D341Med (cell line): ENCODE data around the gene HERC3.

ENCODE experiments used
- DNase-seq: peaks from one replicate; pipeline ENCODE4 v3.0.0; 2012; ENCODE audit warnings: low spot score

HERC3 gene

DNA sequence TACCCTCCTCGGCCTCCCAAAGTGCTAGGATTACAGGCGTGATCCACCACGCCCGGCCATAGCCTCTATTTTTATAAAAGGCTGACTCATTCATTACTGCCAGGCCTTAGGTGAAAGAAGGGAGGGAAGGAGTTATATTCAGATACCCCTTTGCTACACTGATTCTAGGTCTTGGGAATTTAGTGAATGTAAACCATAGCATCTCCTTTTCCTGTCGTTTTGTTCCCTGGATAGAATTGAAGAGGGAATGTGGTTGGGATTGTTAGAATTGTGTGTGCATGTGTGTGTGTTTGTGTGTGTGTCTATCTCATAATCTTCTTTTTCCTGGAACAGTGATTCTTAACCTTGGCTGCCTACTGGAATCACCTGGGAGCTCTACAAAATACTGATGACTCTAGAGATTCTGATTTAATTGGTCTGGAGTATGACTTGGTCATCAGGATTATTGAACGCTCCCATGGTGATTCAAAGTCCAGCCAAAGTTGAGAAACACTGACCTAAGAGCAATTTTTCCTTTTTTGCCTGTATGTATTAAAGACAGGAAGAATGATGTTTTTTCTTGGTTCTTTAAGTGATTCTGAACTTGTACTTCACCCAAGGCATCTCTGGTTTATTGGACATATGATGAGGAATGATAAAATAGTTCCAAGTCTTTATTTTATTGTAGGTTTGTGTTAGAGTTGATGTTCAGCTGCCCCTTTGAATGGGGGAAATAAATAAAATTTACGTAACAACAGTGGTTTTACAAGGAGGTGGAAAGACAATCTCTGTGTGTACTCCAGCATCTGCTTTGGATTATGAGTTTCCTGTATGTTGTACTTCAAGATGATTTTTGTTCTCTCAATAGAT lies 68.4 kb downstream of the HERC3 start:
- no peak for DNase-seq

DNA sequence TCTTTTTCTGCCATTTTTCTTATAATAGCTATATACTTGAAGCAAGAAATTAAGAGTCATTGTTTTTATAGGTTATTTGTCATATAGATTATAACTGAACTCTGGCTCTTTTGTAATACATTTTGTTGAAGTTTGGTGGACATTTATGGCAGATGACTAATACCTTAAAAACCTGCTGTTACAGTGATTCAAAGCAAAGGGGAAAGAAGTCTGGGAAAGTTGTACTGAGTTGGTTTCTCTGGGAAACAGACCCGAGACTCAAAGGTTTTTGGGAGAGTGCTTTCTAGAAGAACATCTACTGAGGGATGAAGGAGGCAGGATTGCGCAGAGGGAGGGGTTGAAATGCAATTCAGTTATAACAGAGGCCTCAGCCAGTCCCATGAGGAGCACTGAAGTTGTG lies 69.5 kb downstream of the HERC3 start:
- DNase-seq: no peak

DNA sequence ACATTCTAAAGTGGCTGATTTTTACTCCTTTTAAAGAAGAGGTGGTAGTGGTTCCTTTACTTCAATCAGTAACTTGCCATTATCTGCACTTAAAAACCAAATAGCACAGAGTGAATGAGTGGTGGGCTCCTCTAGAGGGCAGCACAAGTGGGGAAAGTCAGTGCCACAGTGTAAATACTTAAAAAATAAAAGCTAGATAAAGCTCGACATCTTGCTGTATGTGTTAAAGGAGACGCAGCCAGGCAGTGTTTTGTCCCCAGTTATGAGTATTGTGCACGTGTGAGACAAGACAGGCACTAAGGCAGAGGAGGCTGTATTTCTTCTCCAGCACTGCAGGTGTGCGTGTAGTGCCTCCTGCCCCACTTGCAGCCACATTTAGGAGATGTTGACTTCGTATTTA lies 80.7 kb downstream of the HERC3 start:
- peak; percentile 55 for DNase-seq

DNA sequence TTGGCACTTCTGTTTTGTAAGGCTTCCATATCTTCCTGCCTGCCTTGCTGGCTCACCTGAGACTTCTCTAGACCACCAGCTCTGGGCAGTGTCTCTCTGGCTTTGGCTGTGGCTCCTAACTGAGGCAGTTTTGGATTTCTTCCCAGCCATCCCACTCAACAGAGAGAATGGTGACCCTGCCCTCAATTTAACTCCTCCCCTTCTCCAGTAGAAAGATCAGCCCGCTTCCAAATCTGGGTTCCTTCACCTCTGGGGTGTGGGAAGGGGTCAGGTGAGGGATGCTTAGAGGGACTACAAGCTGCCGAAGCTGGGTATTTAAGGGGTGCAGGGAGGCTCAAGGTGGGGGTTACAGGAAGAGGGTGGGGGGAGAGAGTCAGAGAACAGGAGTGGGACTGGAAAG lies 81.6 kb downstream of the HERC3 start:
- peak; percentile 22 for DNase-seq

DNA sequence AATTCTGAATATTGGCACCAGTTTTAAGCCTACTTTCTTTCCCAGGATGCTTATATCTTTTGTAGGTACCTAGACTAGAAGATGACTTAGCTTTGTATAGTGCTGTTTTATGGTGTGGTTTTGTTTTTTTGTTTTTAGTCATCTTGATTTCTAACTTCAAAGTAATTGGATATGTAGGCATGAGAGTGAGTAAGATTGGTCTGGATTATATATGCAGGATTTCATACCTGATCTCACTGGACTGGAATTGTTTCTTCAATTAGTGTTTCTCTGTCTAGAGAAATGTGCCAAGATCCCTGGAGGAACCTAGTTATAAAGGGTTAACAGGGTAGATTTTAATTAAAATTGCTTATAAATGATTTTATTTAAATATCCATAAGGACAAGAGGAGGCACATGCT lies 82.3 kb downstream of the HERC3 start:
- no peak for DNase-seq

DNA sequence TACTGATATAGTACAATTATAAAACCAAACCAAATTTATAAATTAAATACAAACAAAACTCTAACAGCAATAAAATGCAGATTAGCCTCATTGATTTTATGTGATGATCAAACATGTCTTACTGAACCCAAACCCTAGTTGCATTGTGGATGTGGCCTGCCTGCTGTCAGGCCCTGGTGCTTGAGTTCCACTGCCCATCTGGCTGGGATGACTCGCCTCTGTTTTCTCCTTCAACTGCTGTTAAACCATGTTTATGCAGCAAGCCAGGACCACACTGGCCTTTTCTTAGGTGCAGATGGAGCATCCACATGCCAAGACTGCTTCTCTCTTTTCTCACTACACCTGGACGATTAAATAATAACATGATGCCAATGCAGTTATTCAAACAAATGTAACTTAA lies 82.7 kb downstream of the HERC3 start:
- peak; percentile 44 for DNase-seq

DNA sequence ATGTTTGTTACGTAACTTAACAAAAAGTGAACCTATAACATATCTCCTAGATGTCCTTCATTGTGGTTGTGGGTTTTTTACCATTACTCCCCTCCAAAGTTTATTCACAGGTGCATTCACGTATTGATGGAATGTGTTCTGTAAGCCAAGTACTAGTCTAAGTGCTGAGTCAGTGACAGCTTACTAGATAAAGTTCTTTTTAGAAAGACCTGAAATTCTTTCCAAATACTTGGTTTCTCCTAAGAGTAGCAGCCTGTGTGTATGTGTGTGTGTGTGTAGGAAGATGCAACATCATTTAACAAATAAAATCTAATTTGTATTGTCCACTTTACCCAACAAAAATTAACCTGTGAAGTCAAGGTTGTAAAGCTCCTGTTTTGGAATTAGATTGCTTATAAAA lies 83.3 kb downstream of the HERC3 start:
- no peak for DNase-seq

DNA sequence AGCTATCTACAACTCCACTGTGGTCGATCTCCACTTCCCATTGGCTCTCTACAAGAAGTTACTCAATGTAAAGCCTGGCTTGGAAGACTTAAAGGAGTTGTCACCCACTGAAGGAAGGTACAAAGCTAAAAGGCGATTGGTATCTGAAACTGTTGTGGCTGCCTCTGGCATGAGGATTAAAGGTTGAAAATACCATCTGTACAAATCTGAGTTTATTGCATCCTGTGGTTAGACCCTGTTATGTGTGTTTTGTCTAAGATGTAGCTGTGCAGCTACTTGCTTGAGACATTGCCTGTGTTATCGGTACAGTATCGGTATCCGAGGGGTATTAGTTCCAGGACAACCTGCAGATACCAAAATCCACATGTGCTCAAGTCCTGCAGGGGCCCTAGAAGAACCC lies 88.9 kb downstream of the HERC3 start:
- DNase-seq: no peak

DNA sequence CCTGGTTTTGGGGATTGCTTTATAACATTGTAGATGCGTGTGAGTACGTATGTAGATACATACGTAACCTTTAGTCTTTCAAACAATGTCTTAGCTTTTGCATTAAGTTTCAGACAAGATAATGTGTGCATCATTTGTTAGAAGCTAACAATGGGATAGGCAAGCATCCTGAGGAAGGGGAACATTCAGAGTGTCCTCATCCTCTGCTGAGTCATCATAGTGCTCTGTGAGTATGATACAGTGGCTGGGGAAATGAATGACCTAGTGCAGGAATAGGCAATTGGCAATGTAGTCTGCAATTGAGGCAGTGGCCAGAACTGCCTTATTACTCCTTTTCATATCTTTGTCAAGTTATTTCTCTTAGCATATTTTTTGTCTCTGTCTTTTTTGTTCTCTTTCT lies 98.1 kb downstream of the HERC3 start:
- DNase-seq: no peak

DNA sequence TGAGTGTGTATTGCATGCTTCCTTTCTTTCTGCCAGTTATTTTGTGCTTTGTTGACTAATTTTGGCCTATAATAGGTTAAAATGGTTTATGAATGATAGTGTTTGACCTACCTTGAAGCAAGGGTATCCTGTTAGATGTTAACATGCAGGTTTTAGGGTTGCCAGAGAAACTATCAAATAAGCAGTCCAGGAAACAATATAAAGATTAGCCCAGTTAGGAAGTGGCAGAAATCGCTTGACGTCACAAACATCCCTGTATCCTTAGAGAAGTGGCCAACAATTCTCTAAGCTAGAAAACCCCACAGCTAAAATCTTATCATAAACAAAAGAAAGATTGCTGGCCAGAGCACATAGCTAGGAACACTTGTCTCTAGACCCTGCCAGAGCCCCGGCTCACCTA lies 101.5 kb downstream of the HERC3 start:
- no peak for DNase-seq

DNA sequence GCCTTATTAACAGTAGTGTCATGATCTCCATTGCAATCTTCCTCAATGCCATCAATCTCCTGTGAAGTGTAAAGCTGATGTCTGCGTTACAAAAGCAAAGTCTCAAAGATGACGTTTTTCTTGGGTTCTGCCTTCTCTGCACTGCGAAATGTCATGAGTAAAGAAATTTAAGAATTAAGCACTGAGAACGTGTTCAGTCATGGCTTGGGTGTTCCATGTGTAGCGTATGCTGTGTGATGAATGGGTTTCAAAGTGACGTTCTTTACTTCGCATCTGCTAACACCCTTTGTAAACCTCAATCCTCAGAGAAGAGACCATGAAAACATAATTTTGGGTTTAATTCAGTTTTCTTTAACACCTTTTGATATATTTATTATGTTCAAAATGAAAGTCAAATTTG lies 104.3 kb downstream of the HERC3 start:
- no peak for DNase-seq

DNA sequence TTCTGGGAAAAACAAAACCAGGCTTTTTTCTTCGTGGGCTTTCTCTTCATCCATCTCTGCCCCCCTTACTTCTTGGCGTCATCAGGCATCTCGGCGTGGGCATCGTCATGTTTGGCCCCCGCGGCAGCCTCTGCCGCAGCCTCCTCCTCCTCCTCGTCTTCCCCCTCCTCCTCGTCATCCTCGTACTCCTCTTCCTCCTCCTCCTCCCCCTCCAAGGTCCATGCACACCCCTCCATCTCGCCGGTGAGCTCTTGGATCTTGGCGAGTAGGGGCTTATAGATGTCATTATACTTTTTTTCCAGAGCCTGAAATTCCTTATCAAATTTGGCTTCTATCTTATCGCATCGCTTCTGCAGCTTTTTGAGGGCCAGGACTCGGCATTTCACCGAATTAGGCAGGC lies 104.9 kb downstream of the HERC3 start:
- no peak for DNase-seq

DNA sequence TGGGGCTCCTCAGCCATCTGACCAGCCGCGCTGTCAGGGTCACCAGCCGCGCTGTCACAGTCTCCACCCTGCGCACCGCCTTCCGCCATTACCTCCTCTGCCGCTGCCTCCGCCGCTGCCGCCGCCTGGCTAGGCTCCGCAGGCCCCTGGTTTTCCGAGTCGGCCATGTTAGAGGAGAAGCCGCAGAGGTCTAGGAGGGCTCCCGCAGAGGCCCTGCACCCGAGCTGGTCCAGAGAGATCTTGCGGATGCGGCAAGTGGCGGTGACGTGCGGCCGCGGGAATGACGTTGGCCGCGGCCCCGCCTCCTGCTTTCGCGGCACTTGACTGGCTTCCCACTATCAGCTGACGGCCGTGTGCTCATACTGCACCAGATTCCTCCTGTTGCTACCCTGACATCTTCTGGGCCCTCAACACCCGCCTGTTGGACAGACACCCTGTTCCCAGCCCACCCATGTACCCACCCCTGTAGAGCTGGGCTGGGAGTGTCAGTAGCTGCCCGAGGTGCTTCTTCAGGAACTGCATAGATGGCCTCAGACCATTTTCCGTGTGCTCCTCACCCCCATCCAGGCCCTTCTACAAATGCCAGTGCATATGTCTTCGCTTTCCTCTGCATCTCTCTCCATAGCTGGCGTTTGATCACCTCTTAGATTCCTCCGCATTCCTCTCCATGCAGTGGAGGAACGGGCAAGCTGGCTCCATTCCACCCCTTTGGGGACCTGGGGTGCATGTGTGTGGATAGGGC lies 105.5 kb downstream of the HERC3 start, which contains the start of gene NAP1L5:
NAP1L5 (minus strand) TSS at position 242 of the 742 bp plus-strand sequence; CDS start at position 167, 75 bp downstream.
- DNase-seq: no peak

DNA sequence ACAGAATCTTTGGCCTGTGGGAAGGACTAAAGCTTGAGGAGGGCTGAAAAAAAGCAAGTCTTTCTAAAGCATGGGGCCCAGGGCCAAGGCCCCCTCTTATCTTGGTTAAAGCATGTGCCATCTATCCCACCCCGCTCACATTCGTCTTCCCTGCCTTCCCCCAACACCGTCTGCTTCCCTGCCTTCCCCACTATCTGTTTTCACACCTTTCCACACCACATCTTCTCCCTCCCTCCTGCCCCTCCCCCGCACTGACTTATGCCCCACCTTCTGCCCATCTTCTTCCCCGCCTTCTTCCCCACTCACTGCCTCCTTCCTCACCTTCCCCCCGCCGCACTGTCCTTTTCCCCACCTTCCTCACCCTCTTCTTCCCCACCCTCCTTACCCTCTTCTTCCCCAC lies 106.2 kb downstream of the HERC3 start:
- no peak for DNase-seq

DNA sequence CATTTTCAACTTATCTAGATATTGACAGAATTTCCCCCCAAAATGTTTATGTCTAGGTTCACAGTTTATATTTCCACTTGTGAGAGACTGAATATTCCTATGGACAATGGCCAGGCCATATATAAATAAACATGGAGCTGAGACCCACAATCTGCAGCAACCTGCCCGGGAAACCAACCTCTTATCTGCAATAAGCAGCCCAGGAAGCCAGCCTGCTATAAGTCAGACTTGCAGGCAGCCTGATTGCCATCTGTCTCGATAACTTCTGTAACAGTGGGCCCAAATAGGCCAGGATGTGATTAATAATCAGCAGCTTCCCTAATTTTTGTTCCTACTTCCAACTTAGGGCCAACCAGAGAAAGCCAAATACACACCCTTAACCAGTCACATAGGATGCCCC lies 110.5 kb downstream of the HERC3 start:
- no peak for DNase-seq

DNA sequence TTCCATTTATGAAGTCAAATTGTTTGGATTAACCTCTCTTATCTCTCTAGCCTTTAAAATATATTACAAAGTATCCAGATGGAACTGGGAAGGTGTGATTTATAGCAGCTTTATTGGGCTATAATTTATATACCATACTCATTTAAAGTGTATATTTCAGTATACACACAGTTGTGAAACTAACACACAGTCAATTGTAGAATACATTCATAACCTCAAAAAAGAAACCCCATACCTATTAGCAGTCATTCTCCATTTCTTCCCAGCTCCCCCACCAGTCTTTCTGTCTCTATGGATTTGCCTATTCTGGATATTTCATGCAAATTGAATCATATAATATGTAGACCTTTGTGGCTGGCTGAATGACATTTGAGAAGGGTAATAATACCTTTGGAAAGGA lies 112.9 kb downstream of the HERC3 start:
- DNase-seq: no peak

DNA sequence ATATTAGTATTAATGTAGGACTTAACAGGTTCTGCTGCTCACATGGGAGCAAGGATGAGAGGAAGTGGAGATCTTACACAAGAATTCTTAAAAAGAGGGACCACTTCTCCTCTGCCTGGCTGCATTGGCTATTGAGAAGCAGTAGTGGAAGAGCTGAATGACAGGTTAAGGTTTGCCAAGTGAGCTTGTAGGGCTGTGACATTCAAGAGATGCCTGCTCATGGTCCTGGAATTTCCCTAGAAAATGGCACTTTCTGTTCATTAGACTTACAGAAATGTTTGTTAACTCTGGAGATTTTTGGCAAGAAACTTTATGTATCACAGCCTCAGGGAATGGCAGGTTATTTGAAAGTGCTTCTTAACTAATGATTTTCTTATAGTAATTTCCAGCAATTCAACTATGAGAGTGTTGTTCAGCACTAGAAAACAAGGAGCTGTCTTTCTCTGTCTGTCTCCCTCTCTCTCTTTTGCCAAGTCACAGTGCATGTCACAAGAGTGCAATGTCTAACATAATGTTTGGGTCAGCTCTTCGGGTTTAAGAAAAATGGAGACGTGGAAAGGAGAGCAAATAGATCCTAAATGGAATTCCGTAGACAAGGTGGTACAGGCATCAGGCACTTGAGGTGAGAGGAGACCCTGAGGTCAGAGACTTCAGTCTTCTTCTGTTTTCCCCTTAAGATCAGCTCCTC lies 113.7 kb downstream of the HERC3 start:
- DNase-seq: no peak

DNA sequence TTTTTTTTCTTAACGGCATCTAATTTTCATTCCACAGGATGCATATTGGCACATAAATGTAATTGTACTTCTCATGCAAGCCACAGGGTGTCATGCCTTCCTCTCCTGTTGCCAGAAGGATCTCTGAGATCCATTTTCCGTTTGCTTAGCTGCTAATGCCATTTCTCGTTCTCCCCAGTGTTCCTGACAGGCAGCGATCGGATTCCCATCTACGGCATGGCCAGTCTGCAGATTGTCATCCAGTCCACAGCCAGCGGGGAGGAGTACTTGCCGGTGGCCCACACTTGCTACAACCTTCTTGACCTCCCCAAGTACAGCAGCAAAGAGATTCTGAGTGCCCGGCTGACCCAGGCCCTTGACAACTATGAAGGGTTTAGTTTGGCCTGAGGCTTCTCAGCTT lies 114.3 kb downstream of the HERC3 start:
- DNase-seq: peak; percentile 68

DNA sequence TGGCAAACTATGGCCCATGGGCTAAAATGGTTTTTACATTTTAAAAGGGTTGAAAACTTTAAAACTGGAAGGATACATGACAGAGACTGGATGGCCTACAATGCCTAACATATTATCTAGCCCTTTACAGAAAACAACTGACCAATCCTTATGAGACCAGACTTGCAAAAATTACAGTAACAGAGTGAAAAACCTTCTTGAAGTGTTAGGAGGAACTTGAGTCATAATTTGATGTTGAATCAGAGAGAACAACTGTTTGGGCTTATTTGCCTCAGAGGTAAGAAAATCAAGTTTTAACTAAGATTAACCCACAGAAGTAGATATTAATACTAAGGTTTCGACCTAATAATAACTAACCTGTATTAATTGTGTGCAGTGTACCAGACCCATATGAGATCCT lies 117.7 kb downstream of the HERC3 start:
- no peak for DNase-seq

DNA sequence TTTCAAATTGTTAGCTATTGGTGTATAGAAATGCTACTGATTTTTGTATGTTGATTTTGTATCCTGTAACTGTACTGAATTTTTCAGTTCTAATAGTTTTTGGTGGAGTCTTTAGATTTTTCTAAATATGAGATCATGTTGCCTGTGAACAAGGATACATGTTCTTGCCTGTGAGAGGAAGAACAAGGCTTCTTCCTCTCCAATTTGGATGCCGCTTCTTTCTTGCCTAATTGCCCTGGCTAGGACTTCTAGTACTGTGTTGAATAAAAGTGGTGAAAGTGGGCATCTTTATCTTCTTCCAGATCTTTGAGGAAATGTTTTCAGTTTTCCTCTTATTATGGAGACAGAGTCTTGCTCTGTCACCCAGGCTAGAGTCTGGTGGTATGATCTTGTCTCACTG lies 121.5 kb downstream of the HERC3 start:
- no peak for DNase-seq

DNA sequence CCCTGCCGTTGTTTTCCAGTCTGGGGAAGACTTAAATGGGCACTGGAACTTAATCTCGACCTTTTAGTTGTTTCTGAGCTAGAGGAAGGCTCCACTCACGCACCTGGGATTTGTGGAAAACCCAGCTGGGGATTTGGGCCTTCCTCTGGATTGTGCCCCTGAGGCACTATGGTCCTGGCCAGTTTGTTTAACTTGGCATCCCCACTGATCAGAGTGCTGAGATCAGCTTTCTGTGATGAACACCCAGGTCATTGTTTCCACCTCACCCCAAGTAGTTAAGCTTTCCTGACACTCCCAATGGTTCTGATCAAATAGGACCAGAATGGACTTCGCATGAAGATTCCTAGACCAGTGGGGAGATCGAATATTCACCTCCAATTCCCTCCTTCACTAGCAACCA lies 125.8 kb downstream of the HERC3 start:
- no peak for DNase-seq

DNA sequence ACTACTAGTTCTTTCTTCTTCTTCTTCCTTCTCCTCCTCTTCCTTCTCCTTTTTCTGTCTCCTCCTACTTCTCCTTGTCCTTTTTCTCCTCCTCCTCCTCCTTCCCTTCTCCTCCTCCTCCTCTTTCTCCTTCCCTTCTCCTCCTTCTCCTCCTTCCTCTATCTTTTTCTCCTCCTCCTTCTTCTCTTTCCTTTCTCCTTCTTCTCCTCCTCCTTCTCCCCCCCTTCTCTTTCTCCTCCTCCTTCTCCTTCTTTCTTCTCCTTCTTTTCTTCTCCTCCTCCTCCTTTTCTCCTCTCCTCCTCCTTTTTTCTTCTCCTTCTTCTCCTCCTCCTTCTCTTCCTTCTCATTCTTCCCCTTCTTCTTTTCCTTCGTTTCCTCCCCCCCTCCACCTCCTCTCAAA lies 127.1 kb downstream of the HERC3 start:
- no peak for DNase-seq
